ENCODE data around the gene ZNF407. TPM values are rescaled to one million over a fixed set of nuclear protein-coding genes. Genes with fewer than 3 reads are reported as not detected.

Gene ZNF407
- total and polyA plus RNA-seq, 4 donors, result 2.8 to 34.9 (median 9.5) TPM

DNA sequence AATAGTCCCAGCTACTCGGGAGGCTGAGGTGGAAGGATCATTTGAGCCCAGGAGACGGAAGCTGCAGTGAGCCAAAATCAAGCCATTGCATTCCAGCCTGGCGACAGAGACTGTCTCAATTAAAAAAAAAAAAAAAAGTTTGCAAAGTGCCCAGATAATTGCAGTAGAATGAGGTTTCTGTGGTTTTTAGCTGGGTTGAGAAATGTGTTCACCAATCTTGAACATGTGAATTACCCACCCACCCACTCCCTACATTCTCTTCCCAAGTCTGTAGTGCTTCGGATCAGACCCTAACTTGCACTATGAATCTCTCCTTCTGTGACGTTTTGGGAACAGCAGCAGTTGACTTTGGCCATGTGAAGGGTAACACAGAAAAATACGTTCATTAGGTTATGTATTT, 363.9 kb downstream of the ZNF407 start:
- Histone ChIP-seq H3K4me1 (ENCODE audit: control insufficient read depth in 5 of 5, insufficient read depth in 5 of 5, low read length in 5 of 5) (peaks cover 0 to 5% (median 0%) of the 10 kb centered on the region in 5 donors), H3K9ac (ENCODE audit: insufficient read depth in 1 of 2, low read length in 2 of 2) (no peak overlapping the region), H3K27me3 (ENCODE audit: control insufficient read depth in 3 of 3, insufficient read depth in 3 of 3, low read length in 2 of 3) (no peaks in the 10 kb centered on the region), H3K27ac (ENCODE audit: low read depth in 1 of 2, low read length in 1 of 2) (no peak overlapping the region), H3K36me3 (ENCODE audit: control insufficient read depth in 4 of 4, insufficient read depth in 4 of 4, low read length in 4 of 4) (peaks cover 0 to 5% (median under 1%) of the 10 kb centered on the region in 4 donors), H3K9me3 (ENCODE audit: control insufficient read depth in 4 of 4, insufficient read depth in 3 of 4, low read length in 3 of 4) (peaks cover 0 to 2% (median 0%) of the 10 kb centered on the region in 4 donors), H3K4me3 (no peak overlapping the region)
- ATAC-seq (ENCODE audit: insufficient read depth, low FRiP score) (no peak), DNase-seq (no peak)
- 80 to 82% methylated on average over 6 of the region's 6 CpGs for WGBS, 2 donors
- TF ChIP-seq CTCF (IDR thresholded peaks at IDR 0.05; ENCODE audit: control extremely low read depth, extremely low read depth), result no peak

- Histone ChIP-seq H3K4me3 (no peak overlapping the region), H3K36me3 (ENCODE audit: control insufficient read depth in 4 of 4, insufficient read depth in 4 of 4, low read length in 4 of 4) (no peaks in the 10 kb centered on the region), H3K27me3 (ENCODE audit: control insufficient read depth in 3 of 3, insufficient read depth in 3 of 3, low read length in 2 of 3) (no peaks in the 10 kb centered on the region), H3K9me3 (ENCODE audit: control insufficient read depth in 4 of 4, insufficient read depth in 3 of 4, low read length in 3 of 4) (peaks cover 0 to 2% (median 0%) of the 10 kb centered on the region in 4 donors), H3K27ac (ENCODE audit: low read depth in 1 of 2, low read length in 1 of 2) (no peak overlapping the region), H3K9ac (ENCODE audit: insufficient read depth in 1 of 2, low read length in 2 of 2) (no peak overlapping the region), H3K4me1 (ENCODE audit: control insufficient read depth in 5 of 5, insufficient read depth in 5 of 5, low read length in 5 of 5) (peaks cover 0 to 1% (median 0%) of the 10 kb centered on the region in 5 donors)
- TF ChIP-seq CTCF (IDR thresholded peaks at IDR 0.05; ENCODE audit: control extremely low read depth, extremely low read depth), result peak; percentile 23
- no peak for ATAC-seq (ENCODE audit: insufficient read depth, low FRiP score)
- WGBS, 2 donors, result 54 to 77% methylated on average over 7 of the region's 7 CpGs
- DNase-seq, result peak in 2 of 3 donors; percentile 52 to 58
These were observed 366.3 kb downstream of the ZNF407 start for GRCh38 chr18:74963820-74964446.

GRCh38 chr18:74965682-74966081, 368.0 kb downstream of the ZNF407 start:
- DNase-seq, result no peak
- H3K9me3 ChIP-seq (ENCODE audit: control insufficient read depth in 4 of 4, insufficient read depth in 3 of 4, low read length in 3 of 4), result peaks cover 0 to 2% (median 0%) of the 10 kb centered on the region in 4 donors
- H3K9ac ChIP-seq (ENCODE audit: insufficient read depth in 1 of 2, low read length in 2 of 2), result no peak overlapping the region
- peaks cover 0 to 1% (median 0%) of the 10 kb centered on the region in 5 donors for H3K4me1 ChIP-seq (ENCODE audit: control insufficient read depth in 5 of 5, insufficient read depth in 5 of 5, low read length in 5 of 5)
- no peak overlapping the region for H3K27ac ChIP-seq (ENCODE audit: low read depth in 1 of 2, low read length in 1 of 2)
- 96% methylated on average over 1 of the region's 1 CpG for WGBS, 2 donors
- ATAC-seq (ENCODE audit: insufficient read depth, low FRiP score), result no peak
- H3K36me3 ChIP-seq (ENCODE audit: control insufficient read depth in 4 of 4, insufficient read depth in 4 of 4, low read length in 4 of 4), result no peaks in the 10 kb centered on the region
- H3K27me3 ChIP-seq (ENCODE audit: control insufficient read depth in 3 of 3, insufficient read depth in 3 of 3, low read length in 2 of 3), result no peaks in the 10 kb centered on the region
- no peak overlapping the region for H3K4me3 ChIP-seq
- TF ChIP-seq CTCF (IDR thresholded peaks at IDR 0.05; ENCODE audit: control extremely low read depth, extremely low read depth), result no peak
